Measurements from ENCODE around the gene FRMD8.
"Not testable (repeated sequence)": the region's sequence is repeated elsewhere in the genome, so short reads cannot be mapped to it uniquely, and the experiment has no call there.

Gene FRMD8

GRCh38 chr11:65442842-65443331 lies 56.5 kb downstream of the FRMD8 start:
- H3K27ac ChIP-seq = peak overlapping the region in 13 of 21 experiments; percentile 24 to 70 (median 62)
- H3K4me3 ChIP-seq = no peak overlapping the region

GRCh38 chr11:65444314-65445051 lies 58.0 kb downstream of the FRMD8 start:
- H3K27ac ChIP-seq = peak overlapping the region in 15 of 21 experiments; percentile 9 to 74 (median 64)
- no peak overlapping the region for H3K4me3 ChIP-seq

DNA sequence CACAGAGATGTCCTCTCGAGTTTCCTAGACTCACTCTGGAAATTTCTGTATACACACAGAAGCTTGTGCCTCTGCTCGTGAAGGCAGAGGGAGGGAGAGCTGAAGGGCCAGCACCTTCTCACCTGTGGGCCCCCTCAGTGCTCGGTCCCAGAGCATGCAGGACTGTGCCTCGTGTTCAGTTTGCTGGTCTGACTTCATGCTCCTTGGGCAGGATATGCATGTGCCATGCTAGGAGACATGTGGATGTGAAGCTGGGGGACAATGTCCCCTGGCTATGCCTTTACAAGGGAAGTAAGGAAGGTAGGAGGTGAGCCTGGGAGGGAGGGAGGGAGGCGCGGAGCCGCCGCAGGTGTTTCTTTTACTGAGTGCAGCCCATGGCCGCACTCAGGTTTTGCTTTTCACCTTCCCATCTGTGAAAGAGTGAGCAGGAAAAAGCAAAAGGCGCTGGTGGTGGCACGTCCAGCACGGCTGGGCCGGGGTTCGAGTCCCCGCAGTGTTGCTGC lies 58.7 kb downstream of the FRMD8 start:
- Histone ChIP-seq H3K27ac (peak overlapping the region in 14 of 21 experiments; percentile 0 to 72 (median 61)), H3K4me3 (no peak overlapping the region)

GRCh38 chr11:65445604-65446445 lies 59.4 kb downstream of the FRMD8 start:
- no peak overlapping the region for H3K4me3 ChIP-seq
- peak overlapping the region in 16 of 21 experiments; percentile 0 to 72 (median 50) for H3K27ac ChIP-seq

DNA sequence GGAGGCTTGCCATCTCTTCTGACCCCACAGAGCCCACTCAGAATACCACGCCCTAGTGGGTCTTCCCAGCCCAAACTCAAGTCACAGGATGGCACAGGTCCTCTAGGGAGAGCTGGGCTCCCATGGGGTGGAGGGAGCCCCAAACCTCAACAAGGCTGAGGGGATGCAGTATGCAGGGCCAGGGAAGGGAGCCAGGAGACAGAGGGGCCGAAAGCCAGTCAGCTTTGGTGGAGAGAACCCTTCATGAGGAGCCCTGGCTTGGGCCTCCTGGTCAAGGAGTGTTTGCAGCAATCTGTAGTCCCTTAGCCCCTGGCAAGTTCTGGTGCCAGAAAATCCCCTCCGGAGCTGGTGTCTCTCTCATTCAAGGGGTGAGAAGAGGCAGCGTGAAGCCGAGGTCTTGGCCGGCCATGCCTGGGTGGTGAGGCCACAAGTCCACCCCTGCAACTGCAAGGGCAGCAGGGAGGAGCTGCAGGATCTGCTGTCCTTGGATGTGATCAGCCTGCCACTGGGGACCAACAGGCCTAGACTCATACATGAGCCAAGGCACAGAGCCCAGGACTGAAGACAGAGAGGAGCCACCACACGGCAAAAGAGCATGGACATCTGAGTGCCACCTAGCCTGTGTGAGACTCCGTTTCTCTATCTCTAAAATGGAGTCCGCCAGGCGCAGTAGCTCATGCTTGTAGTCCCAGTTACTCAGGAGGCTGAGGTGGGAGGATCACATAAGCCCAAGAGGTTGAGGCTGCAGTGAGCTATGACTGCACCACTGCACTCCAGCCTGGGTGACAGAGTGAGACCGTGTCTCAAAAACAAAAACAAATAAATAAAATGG lies 60.2 kb downstream of the FRMD8 start:
- H3K27ac ChIP-seq = peak overlapping the region in 14 of 21 experiments; percentile 3 to 70 (median 43)
- no peak overlapping the region for H3K4me3 ChIP-seq

- H3K27ac ChIP-seq = peak overlapping the region in 15 of 21 experiments; percentile 3 to 70 (median 36)
- H3K4me3 ChIP-seq = no peak overlapping the region
These were observed 61.6 kb downstream of the FRMD8 start for GRCh38 chr11:65448074-65448417.

GRCh38 chr11:65448418-65449105 lies 62.1 kb downstream of the FRMD8 start:
- no peak overlapping the region for H3K4me3 ChIP-seq
- peak overlapping the region in 14 of 21 experiments; percentile 3 to 62 (median 26) for H3K27ac ChIP-seq

- H3K4me3 ChIP-seq = not testable (repeated sequence)
- H3K27ac ChIP-seq = peak overlapping the region in 3 of 21 experiments; percentile 18 to 54 (median 47)
These were observed 64.9 kb downstream of the FRMD8 start for GRCh38 chr11:65451301-65451700.

DNA sequence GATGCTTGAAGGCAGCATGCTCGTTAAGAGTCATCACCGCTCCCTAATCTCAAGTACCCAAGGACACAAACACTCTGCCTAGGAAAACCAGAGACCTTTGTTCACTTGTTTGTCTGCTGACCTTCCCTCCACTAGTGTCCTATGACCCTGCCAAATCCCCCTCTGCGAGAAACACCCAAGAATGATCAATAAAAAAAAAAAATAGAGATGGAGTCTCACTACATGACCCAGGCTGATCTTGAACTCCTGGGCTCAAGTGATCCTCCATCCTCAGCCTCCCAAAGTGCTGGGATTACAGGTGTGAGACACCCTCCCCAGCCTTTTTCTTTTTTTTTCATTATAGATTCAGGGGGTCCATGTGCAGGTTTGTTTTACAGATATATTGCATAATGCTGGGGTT lies 65.8 kb downstream of the FRMD8 start:
- H3K4me3 ChIP-seq = not testable (repeated sequence)
- H3K27ac ChIP-seq = peak overlapping the region in 14 of 21 experiments; percentile 11 to 87 (median 71)

DNA sequence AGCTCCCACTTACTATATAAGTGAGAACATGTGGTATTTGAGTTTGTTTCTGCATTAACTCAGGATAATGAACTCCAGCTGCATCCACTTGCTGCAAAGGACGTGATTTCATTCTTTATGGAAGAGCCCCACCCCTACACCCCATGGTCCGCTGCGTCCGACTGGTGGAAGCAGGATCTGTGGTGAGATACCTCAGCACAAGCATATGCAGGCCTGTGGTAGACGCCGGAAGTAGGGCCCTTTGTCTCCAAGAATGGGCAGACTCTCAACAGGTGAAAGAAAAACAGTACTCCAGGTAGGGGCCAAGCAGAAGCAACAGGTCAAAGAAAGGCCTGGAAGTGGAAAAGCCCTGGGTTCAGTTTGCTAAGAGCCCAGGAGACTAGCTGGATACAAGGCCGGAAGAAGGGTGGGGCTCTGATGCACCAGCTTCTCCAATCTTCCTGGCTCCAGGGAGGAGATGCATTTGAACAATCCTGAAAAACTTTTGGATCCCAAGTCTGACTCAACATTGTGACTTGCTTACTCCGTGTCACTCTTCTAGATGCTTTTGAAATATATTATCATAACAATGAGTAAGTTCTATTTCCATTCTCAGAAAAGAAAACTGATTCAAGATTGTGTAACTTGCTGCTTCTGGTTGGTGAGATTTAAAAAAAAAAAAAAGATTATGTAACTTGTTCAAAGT lies 66.5 kb downstream of the FRMD8 start:
- Histone ChIP-seq H3K27ac (peak overlapping the region in 17 of 21 experiments; percentile 11 to 87 (median 79)), H3K4me3 (no peak overlapping the region)

- peak overlapping the region; percentile 38 to 49 (median 44) for H3K4me3 ChIP-seq
- H3K27ac ChIP-seq = peak overlapping the region in 20 of 21 experiments; percentile 58 to 91 (median 82)
These were observed 67.9 kb downstream of the FRMD8 start for GRCh38 chr11:65454311-65454695.

GRCh38 chr11:65454696-65455456 lies 68.4 kb downstream of the FRMD8 start:
- peak overlapping the region; percentile 38 to 49 (median 44) for H3K4me3 ChIP-seq
- peak overlapping the region in 20 of 21 experiments; percentile 58 to 91 (median 82) for H3K27ac ChIP-seq

DNA sequence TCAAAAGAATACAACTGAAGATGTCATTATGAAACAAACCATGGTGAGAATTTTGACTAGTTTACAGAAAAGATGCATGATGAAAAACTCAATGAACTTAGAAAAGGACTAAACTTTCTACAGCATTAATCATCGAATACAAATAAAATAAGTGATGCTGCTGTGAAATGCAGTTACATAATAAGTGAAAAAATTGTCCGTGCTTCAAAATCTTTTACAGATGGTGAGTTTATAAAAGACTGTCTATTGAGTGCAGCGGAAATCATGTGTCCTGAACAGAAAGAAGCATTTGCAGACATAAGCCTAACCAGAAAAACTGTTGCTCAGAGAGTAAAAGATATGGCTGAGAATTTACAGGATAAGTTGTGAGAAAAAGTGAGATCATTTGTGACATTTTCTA lies 70.0 kb downstream of the FRMD8 start:
- Histone ChIP-seq H3K27ac (peak overlapping the region in 6 of 21 experiments; percentile 14 to 58 (median 46)), H3K4me3 (no peak overlapping the region)

DNA sequence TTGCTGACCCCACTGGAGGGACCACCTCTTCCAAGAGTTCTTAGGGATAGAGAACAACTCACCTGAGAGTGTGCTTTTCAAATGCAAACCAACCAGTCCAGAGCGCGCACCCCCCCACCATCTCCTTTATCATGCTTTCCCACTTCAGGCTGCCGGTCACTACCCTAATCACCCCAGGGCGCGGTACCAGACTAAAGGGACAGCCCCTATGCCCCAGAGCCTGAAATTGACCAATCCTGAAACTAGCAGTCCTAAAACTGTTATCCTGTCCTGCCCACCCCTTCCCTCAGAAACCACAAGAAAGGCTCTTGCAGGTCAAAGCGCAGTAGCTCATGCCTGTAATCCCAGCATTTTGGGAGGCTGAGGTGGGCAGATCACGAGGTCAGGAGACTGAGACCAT lies 73.1 kb downstream of the FRMD8 start:
- no peak overlapping the region for H3K4me3 ChIP-seq
- H3K27ac ChIP-seq = no peak overlapping the region
